Measurements from ENCODE around the gene GP1BA.
"Not testable (repeated sequence)": the region's sequence is repeated elsewhere in the genome, so short reads cannot be mapped to it uniquely, and the experiment has no call there.

The GP1BA gene

DNA sequence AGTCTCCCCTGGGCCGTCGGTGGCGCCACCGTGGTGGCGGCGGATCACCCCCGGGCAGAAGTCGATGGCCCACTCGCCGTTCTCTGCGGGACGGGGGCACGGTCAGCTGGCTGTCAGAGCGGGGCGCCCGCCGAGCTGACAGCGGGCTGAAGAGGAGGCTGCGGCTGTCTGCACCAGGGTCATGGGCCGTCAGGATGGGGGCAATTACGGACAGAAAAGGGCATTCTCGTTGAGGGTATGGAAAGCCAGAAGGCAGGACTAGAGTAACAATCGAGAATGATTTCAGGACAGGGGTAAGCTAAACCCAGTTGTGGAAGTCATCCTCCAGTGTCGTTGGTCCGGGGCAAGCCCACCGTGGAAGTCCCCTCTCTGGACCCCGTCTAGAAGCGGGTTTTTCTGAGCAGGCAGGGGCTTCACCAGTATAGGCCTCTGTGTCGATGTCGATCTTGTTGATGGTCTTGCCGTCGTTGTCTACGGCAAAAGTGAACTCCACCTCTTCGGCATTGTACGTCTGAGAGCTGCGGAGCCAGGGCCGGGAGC, 30.9 kb upstream of the GP1BA start:
- no peak for DNase-seq (ENCODE audit: low read depth in 2 of 2, low spot score in 1 of 2)

DNA sequence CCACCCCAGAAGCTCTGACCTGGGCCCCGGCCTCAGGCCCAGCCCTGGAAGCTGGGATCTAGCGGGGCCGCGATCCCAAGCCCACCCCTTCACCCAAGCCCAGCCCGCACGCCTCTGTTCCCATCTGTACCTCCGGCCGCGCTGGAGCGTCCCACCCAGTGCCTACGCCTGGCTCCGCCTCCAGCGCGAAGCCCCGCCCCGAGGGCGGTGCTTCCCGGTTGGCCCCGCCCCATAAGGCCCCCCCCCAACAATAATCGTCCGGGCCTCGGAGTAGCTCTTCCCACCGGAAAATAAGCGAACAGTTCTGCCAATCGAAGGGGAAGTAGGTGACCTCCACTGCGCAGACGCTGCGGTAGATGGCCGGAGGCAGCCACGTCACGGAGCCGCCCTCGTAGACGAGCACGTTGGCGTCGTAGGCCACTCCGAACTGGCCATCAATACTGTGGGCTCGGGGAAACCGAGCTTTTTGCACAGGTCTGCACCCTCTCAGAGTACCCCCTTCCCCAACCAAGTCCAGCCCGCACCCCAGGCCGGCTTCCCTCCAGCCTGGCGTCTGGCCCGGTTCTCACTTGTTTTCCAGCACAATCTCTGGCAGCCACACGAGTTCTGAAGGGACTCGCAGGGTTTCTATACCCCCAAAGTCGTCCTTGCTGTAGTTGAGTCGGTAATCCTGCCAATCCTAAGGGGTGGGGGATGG, 30.3 kb upstream of the GP1BA start:
- DNase-seq (ENCODE audit: low read depth in 2 of 2, low spot score in 1 of 2), result no peak

DNA sequence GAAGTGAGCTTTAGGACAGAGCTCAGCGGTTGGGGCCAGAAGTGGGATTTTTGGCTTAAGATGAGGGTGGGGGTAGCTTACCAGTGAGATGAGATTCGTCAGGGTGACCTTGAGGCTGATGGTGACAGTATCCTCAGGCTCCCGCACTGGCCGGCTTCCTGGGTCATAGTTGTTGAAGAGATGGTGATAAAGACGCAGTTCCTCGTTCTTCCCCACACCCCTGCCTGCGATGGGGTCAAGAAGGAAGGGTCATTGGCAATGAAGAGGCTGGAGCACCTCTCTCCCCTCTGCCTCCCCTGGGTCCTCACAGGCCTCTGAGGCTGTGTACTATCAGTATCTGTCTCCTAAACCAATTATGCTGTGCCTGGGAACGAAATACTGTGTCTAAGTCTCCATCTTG, 29.5 kb upstream of the GP1BA start:
- no peak for DNase-seq (ENCODE audit: low read depth in 2 of 2, low spot score in 1 of 2)

DNA sequence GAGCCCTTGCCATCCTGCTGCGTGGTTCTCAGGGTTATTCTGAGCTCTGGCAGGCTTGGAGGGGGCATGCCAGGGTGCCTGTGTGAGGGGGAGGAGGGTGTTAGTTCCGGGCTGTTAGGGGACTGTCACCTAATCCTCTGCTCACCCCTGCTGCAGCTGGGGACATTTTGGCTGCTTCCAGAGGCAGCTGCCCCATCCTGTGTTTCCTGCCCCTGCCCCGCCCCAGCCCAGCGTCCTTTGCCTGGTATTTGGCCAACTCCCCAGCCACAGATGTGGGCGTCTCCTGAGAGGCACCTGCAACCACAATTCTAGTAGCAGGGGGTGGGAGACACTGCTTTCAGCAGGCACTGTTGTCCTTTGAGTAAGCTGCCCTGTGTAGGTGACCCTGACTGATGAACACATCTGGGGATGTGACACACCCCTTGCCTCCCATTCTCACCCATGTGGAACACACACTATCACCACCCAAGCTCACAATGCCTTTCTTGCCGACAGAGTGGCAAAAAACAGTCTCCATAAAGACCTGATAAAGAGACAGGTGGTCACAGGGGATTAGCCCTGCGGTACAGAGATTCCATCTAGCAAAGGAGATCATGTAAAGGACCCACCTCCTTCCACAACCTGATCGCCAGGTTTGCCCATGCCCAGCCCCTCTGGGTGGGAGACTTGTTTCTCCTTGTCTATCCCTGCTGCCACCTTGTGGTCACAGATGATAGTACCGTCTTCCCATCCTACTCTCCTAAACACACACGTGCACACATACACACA, 28.8 kb upstream of the GP1BA start, which contains the start of gene CHRNE:
TSS of gene CHRNE (minus strand) at position 48 of the 768 bp plus-strand sequence. CDS start at position 13, 35 bp downstream.
- DNase-seq (ENCODE audit: low read depth in 2 of 2, low spot score in 1 of 2), result peak in 1 of 2 donors; percentile 57

DNA sequence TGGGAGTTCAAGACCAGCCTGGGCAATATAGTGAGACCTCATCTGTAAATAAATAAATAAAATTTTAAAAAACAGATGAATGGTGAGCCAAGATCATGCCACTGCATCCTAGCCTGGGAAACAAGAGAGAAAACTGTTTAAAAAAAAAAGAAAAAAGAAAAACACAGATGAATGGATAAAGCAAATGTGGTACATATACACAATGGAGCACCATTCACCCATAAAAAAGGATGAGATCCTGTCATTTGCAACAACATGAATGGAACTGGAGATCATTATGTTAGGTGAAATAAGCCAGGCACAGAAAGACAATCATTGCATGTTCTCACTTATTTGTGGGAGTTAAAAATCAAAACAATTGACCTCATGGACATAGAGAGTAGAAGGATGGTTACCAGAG, 25.4 kb upstream of the GP1BA start:
- DNase-seq (ENCODE audit: low read depth in 2 of 2, low spot score in 1 of 2), result not testable (repeated sequence)

DNA sequence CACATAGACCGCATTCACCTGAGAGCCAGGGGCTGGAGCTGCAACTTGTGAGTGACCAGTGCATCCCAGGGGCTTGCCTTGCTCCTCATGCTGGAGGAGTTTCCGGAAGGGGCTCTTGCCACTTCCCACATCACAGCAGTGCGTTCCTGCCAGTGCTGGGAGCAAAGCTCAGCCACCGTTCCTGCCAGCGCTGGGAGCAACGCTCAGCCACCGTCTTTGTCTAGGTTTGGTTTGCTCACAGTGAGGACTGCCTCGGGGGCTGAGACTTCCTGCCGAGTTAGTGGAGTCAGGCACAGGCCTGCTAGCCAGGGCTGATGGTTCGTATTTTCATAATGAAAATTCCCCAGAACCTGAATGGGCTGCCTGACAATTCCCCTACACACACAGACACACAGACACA, 23.8 kb upstream of the GP1BA start:
- DNase-seq (ENCODE audit: low read depth in 2 of 2, low spot score in 1 of 2), result no peak

DNA sequence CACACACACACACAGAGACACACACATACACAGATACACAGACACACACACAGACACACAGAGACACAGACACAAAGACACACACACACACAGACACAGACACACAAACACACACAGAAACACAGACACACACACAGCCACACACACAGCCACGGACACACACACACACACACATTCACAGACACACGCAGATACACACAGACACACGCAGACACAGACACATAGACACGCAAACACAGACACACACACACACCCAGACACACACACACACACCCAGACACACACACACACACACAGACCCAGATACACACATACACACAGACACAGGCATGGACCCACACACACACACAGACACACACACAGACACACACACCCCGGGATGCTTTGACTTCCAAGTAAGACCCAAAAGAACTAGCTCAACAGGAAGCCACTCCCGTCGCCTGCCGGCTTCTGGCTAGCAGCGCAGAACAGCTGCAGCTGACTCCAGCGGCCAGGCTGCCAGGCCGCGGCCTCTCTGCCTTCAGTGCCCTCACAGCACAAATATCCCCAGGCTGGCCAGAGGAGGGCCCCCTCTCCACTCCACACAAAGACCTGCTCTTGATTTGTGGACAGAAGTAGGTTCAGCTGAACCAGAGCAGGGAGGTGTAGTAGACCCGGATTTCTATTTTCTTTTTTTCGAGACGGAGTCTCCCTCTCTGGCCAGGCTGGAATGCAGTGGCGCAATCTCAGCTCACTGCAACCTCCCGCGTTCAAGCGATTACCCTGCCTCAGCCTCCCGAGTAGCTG, 23.2 kb upstream of the GP1BA start:
- peak in 1 of 2 donors; percentile 46 for DNase-seq (ENCODE audit: low read depth in 2 of 2, low spot score in 1 of 2)

DNA sequence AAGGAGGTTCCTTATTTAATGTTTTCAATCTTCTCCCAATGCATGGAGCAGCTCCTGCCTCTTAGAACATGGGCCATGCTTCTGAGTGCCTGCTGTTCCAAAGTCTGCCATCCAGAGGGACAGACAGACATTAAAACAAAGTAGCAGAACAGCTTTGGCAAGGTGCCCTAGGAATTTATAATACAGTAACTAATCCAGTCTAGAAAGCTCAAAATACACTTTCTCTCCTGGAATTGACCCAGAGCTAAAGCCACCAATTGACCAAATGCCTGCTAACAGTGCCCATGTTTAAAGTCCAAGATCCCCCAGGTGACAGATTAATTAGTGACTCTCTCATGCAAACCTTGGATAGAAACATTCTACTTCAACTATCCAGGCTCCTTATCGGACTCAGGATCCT, 18.1 kb upstream of the GP1BA start:
- no peak for DNase-seq (ENCODE audit: low read depth in 2 of 2, low spot score in 1 of 2)

DNA sequence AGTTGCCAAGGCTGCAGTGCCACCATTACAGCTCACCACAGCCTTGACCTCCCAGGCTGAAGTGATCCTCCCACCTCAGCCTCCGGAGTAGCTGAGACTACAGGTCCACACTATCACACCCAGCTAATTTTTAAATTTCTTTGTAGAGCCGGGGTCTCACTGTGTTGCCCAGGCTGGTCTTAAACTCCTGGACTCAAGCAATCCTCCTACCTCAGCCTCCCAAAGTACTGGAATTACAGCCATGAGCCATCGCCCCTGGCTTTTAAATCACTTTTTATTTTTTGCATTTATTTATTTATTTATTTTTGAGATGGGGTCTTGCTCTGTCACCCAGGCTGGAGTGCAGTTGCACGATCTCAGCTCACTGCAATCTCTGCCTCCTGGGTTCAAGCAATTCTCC, 17.5 kb upstream of the GP1BA start:
- DNase-seq (ENCODE audit: low read depth in 2 of 2, low spot score in 1 of 2), result not testable (repeated sequence)

DNA sequence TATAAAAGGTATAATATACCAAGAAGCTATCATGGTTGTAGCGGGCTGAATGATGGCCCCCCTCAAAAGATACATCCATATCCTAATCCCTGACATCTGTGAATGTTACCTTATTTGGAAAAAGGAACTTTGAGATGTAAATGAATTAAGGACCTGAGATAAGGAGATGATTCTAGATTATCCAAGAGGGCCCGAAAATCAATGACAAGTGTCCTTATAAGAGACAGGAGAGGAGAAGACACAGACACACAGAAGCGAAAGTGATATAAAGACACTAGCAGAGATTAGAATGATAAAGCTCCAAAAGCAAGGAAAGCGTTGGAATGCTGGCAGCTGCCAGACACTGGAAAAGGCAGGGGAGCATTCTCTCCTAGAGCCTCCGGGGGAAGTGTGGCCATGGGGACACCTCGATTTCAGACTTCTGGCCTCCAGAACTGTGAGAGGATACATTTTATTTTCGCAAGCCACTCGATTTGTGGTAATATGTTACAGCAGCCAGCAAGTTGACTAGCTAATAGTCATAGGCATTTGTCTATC, 12.5 kb upstream of the GP1BA start:
- no peak for DNase-seq (ENCODE audit: low read depth in 2 of 2, low spot score in 1 of 2)

DNA sequence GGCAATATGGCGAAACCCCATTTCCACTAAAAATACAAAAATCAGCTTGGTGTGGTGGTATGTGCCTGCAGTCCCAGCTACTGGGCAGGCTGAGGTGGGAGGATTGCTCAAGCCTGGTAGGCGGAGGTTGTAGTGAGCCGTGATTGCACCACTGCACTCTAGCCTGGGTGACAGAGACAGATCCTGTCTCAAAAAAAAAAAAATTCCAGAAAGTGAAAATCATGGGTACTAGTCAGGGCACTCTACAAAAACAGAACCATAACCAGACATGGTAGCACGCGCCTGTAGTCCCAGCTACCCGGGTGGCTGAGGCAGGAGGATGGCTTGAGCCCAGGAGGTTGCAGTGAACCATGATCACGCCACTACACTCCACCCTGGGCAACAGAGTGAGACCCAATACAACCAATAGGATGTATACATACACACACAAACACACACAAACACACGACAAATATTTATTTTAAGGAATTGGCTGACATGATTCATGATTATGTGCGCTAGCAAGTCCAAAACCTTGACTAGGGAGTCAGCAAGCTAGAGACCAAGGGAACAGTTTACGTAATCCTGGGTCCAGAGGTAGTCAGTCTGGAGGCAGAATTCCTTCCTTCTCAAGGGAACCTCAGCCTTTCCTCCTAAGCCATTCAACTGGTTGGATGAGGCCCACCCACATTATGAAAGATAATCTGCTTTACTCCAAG, 11.6 kb upstream of the GP1BA start:
- no peak for DNase-seq (ENCODE audit: low read depth in 2 of 2, low spot score in 1 of 2)

DNA sequence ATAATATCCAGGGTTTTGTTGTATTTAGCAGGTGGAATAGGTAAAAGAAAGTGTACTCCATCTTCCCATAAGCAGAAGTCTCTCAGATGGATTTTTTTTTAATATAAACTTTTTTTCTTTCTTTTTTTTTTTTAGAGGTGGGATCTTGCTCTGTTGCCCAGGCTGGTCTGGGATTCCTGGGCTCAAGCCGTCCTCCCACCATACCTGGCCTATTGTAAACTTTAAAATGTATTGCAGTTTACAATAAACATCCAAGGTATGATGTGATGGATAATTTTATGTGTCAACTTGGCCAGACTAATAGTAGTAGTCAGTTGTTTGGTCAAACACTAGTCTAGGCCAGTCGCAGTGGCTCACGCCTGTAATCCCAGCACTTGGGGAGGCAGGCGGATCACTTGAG, 10.8 kb upstream of the GP1BA start:
- no peak for DNase-seq (ENCODE audit: low read depth in 2 of 2, low spot score in 1 of 2)

DNA sequence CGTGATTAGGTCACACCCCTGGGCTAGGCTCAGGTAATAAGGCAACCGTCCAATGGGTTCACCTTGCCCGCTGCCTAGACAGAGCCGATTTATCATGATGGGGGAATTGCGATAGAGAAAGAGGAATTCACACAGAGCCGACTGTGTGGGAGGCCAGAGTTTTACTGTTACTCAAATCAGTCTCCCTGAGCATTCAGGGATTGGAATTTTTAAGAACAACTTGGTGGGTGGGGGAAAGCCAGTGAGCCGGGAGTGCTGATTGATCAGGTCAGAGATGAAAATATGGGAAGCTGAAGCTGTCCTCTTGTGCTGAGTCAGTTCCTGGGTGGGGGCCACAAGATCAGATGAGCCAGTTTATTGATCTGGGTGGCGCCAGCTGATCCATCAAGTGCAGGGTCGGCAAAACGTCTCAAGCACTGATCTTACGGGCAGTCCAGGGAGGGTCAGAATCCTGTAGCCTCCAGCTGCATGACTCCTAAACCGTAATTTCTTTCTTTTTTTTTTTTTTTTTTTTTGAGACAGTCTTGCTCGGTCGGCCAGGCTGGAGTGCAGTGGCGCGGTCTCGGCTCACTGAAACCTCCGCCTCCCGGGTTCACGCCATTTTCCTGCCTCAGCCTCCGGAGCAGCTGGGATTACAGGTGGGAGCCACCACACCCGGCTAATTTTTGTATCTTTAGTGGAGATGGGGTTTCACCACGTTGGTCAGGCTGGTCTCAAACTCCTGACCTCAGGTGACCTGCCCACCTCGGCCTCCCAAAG, 5.3 kb upstream of the GP1BA start:
- DNase-seq (ENCODE audit: low read depth in 2 of 2, low spot score in 1 of 2), result not testable (repeated sequence)

DNA sequence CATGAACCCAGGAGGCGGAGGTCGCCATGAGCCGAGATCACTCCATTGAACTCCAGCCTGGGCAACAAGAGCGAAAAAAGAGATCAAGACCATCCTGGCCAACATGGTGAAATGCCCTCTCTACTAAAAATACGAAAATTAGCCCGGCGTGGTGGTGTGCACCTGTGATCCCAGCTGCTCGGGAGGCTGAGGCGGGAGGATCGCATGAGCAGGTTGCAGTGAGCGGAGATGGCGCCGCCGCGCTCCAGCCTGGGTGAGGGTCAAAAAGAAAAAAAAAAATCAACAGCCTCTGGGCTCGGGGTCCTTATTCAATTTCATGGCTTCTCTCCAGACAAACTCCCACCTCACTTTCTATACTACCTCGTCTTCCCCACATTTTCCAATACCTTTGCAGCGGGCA, 3.2 kb upstream of the GP1BA start:
- DNase-seq (ENCODE audit: low read depth in 2 of 2, low spot score in 1 of 2), result no peak

DNA sequence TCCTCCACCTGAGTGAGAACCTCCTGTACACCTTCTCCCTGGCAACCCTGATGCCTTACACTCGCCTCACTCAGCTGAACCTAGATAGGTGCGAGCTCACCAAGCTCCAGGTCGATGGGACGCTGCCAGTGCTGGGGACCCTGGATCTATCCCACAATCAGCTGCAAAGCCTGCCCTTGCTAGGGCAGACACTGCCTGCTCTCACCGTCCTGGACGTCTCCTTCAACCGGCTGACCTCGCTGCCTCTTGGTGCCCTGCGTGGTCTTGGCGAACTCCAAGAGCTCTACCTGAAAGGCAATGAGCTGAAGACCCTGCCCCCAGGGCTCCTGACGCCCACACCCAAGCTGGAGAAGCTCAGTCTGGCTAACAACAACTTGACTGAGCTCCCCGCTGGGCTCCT, 679 bp downstream of the GP1BA start:
- DNase-seq (ENCODE audit: low read depth in 2 of 2, low spot score in 1 of 2), result no peak

DNA sequence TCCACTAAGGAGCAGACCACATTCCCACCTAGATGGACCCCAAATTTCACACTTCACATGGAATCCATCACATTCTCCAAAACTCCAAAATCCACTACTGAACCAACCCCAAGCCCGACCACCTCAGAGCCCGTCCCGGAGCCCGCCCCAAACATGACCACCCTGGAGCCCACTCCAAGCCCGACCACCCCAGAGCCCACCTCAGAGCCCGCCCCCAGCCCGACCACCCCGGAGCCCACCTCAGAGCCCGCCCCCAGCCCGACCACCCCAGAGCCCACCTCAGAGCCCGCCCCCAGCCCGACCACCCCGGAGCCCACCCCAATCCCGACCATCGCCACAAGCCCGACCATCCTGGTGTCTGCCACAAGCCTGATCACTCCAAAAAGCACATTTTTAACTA, 1.6 kb downstream of the GP1BA start:
- DNase-seq (ENCODE audit: low read depth in 2 of 2, low spot score in 1 of 2), result no peak

DNA sequence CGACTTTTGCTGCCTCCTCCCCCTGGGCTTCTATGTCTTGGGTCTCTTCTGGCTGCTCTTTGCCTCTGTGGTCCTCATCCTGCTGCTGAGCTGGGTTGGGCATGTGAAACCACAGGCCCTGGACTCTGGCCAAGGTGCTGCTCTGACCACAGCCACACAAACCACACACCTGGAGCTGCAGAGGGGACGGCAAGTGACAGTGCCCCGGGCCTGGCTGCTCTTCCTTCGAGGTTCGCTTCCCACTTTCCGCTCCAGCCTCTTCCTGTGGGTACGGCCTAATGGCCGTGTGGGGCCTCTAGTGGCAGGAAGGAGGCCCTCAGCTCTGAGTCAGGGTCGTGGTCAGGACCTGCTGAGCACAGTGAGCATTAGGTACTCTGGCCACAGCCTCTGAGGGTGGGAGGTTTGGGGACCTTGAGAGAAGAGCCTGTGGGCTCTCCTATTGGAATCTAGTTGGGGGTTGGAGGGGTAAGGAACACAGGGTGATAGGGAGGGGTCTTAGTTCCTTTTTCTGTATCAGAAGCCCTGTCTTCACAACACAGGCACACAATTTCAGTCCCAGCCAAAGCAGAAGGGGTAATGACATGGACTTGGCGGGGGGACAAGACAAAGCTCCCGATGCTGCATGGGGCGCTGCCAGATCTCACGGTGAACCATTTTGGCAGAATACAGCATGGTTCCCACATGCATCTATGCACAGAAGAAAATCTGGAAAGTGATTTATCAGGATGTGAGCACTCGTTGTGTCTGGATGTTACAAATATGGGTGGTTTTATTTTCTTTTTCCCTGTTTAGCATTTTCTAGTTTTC, 2.3 kb downstream of the GP1BA start:
- no peak for DNase-seq (ENCODE audit: low read depth in 2 of 2, low spot score in 1 of 2)

DNA sequence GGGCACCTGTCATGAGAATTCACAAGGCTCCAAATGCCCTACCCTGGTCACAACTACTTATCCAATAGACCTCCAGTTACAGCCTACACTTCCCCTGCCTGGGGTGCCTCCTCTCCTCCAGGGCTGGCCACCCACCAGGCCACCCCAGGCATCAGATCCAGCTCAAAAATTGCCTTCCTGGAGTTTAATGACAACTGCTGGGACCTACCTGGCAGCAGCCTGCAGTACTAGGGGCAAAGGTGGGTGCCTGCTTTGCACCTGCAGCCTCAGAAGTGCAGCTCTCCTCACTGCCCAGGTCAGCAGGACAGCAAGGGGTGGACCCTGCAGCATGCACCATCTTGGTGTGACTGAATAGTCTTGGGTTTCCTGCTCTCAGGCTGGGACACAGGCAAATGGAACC, 3.6 kb downstream of the GP1BA start:
- no peak for DNase-seq (ENCODE audit: low read depth in 2 of 2, low spot score in 1 of 2)

DNA sequence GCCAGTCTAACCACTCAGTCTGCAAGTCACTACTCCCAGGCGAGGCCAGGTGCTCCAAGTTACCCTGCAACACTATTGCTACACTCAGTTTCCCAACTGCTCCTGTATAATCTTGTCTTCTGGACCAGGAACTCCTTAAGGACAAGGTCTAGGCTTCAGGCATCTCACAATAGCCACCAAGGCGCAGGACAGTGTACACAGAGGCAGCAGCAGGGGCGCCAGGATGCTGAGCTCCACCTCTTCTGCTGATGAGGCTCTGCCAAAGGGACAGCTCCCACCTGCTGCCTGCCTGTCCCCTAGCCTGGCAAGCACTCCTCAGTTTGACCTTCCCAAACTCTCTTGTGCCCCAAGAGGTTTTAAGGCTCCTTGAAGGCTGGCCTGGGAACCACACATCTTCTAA, 4.4 kb downstream of the GP1BA start:
- DNase-seq (ENCODE audit: low read depth in 2 of 2, low spot score in 1 of 2), result no peak

Measured in stimulated activated CD8-positive, alpha-beta memory T cell treated with anti-CD3 and anti-CD28 coated beads, Interleukin-4, amount 100 ng/mL, for 1 hour (primary cell).